PC-3 (cell line): Measurements from ENCODE around the gene TSEN2. TPM values are rescaled to one million over a fixed set of nuclear protein-coding genes. Genes with fewer than 3 reads are reported as not detected.

ENCODE experiments used
- ATAC-seq: fragments of 200-7000 bp; cut with Tn5 transposase; 2 replicates; pipeline ENCODE4 v1.9.1; 2020; ENCODE audit warnings: mild to moderate bottlenecking, moderate library complexity
- BruUV-seq: library from RNA; stranded (reverse); fragments of 400-500 nt; replicated peaks from 2 replicates; lab custom pipeline; 2021; lab: Mats Ljungman, UMichigan
- CTCF ChIA-PET: fragments of 300-600 bp; sonication (Branson Sonifier 250); formaldehyde crosslinking; loops from one replicate; lab custom pipeline; 2022; ENCODE audit warnings: antibody characterized with exemption; lab: Charles Lee
- POLR2A ChIA-PET: fragments of 300-600 bp; sonication (Branson Sonifier 250); formaldehyde crosslinking; loops from one replicate; lab custom pipeline; 2022; ENCODE audit warnings: antibody characterized with exemption; ENCODE audit not compliant: unreplicated experiment; lab: Charles Lee
- DNase-seq: peaks from one replicate; pipeline ENCODE4 v3.0.0-alpha.2; 2015
- H2AFZ ChIP-seq: fragments of 300-600 bp; sonication (generic); 2 replicates; pipeline ENCODE4 v1.6.0; 2016; ENCODE audit warnings: antibody characterized with exemption, low read length
- H3F3A ChIP-seq: fragments of 300-600 bp; sonication (generic); one replicate; pipeline ENCODE4 v1.6.0; 2017; ENCODE audit warnings: antibody characterized with exemption, low read length, control low read depth, mild to moderate bottlenecking; ENCODE audit not compliant: unreplicated experiment
- H3K27ac ChIP-seq: fragments of 300-600 bp; sonication (generic); 2 replicates; pipeline ENCODE4 v1.5.1; 2016; ENCODE audit warnings: mild to moderate bottlenecking, low read length
- H3K27me3 ChIP-seq: fragments of 300-600 bp; sonication (generic); 2 replicates; pipeline ENCODE4 v1.6.1; 2016; ENCODE audit warnings: low read length, mixed read lengths
- H3K36me3 ChIP-seq: fragments of 300-600 bp; sonication (generic); 2 replicates; pipeline ENCODE4 v1.6.1; 2016; ENCODE audit warnings: low read depth, mixed run types, low read length, mixed read lengths
- H3K4me1 ChIP-seq: fragments of 300-600 bp; sonication (generic); 2 replicates; pipeline ENCODE4 v1.5.1; 2016; ENCODE audit warnings: low read length; ENCODE audit not compliant: insufficient read depth
- H3K4me2 ChIP-seq: fragments of 300-600 bp; sonication (generic); 2 replicates; pipeline ENCODE4 v1.6.0; 2016; ENCODE audit warnings: low read length
- H3K4me3 ChIP-seq: fragments of 300-600 bp; sonication (generic); 2 replicates; pipeline ENCODE4 v1.5.1; 2016; ENCODE audit warnings: mild to moderate bottlenecking, low read length, mixed read lengths
- H3K79me2 ChIP-seq: fragments of 300-600 bp; sonication (generic); 2 replicates; pipeline ENCODE4 v1.6.1; 2017; ENCODE audit warnings: low read length, mixed read lengths
- H3K9ac ChIP-seq: fragments of 300-600 bp; sonication (generic); 2 replicates; pipeline ENCODE4 v1.6.0; 2016; ENCODE audit warnings: mild to moderate bottlenecking, low read length
- H3K9me2 ChIP-seq: fragments of 300-600 bp; sonication (generic); replicated peaks from 2 replicates; pipeline ENCODE4 v1.6.1; 2016; ENCODE audit warnings: mixed run types, low read length, mixed read lengths
- H3K9me3 ChIP-seq: fragments of 300-600 bp; sonication (generic); 2 replicates; pipeline ENCODE4 v1.6.1; 2016; ENCODE audit warnings: low read length, mixed read lengths
- H4K20me1 ChIP-seq: fragments of 300-600 bp; sonication (generic); 2 replicates; pipeline ENCODE4 v1.6.1; 2016; ENCODE audit warnings: low read length, mixed read lengths
- CTCF ChIP-seq: fragments of 300-600 bp; sonication (generic); conservative IDR thresholded peaks from 2 replicates; pipeline ENCODE4 v1.5.1; 2017; ENCODE audit warnings: antibody characterized with exemption, low read depth, mild to moderate bottlenecking, low read length
- EZH2 ChIP-seq: fragments of 300-600 bp; sonication (generic); IDR thresholded peaks from one replicate; pipeline ENCODE4 v1.6.1; 2017; ENCODE audit warnings: antibody characterized with exemption, mild to moderate bottlenecking, low read length; ENCODE audit not compliant: unreplicated experiment
- EZH2phosphoT487 ChIP-seq: fragments of 300-600 bp; sonication (generic); IDR thresholded peaks from 2 replicates; pipeline ENCODE4 v1.6.1; 2018; ENCODE audit warnings: mild to moderate bottlenecking, antibody characterized with exemption, low read length, borderline replicate concordance
- intact Hi-C: fragments of 100-400 bp; cut with micrococcal nuclease; formaldehyde crosslinking; loops from 2 replicates; pipeline ENCODE4 v1.9.0; 2023
- total RNA-seq: library from RNA; depleted of rRNA; stranded (reverse); fragments of >200 nt; gene quantifications from 2 replicates; pipeline ENCODE4 v1.2.3, GENCODE V29; 2014

The TSEN2 gene
- total RNA-seq, 1 experiment from 2014 or later, result 40.2 TPM

- peaks cover 45% of the 10 kb centered on the region for H4K20me1 ChIP-seq
Measured at GRCh38 chr3:12560505-12561190, 76.4 kb downstream of the TSEN2 start.

GRCh38 chr3:12561397-12561796 is 77.1 kb downstream of the TSEN2 start:
- H3K4me3 ChIP-seq, result no peak overlapping the region
- peaks cover 7% of the 10 kb centered on the region; the same call in 1 of the 2 replicates for H3K36me3 ChIP-seq
- CTCF ChIA-PET, result no interaction called here
- BruUV-seq, result no TSS peak
- H3K9me3 ChIP-seq, result peaks cover 4% of the 10 kb centered on the region; the same call in 1 of the 2 replicates
- H3K9me2 ChIP-seq, result no peaks in the 10 kb centered on the region
- no peak overlapping the region for H3K9ac ChIP-seq
- H3K4me1 ChIP-seq, result peaks cover 16% of the 10 kb centered on the region
- no peaks in the 10 kb centered on the region for H3K27me3 ChIP-seq
- no peak for TF ChIP-seq EZH2phosphoT487
- TF ChIP-seq CTCF, result no peak
- TF ChIP-seq EZH2, result no peak
- no peak overlapping the region for H3K27ac ChIP-seq
- H2AFZ ChIP-seq, result no peak overlapping the region
- H3K4me2 ChIP-seq, result no peak overlapping the region
- POLR2A ChIA-PET, result no interaction called here
- H4K20me1 ChIP-seq, result peaks cover 50% of the 10 kb centered on the region
- H3F3A ChIP-seq, result no peaks in the 10 kb centered on the region
- intact Hi-C loops, result no loop called here
- ATAC-seq (no peak), DNase-seq (no peak)
- H3K79me2 ChIP-seq, result peaks cover 94% of the 10 kb centered on the region

More at GRCh38 chr3:12560505-12561190, 76.4 kb downstream of the TSEN2 start:
- no peak for ATAC-seq
- H3K4me1 ChIP-seq, result peaks cover 16% of the 10 kb centered on the region
- no peak overlapping the region for H2AFZ ChIP-seq
- no TSS peak for BruUV-seq
- TF ChIP-seq CTCF (no peak), EZH2phosphoT487 (no peak), EZH2 (no peak)
- H3K27ac ChIP-seq, result no peak overlapping the region
- no peaks in the 10 kb centered on the region for H3K27me3 ChIP-seq
- intact Hi-C loops, result no loop called here
- no peaks in the 10 kb centered on the region for H3K9me2 ChIP-seq
- no peak overlapping the region for H3K4me3 ChIP-seq
- ChIA-PET POLR2A (no interaction called here), CTCF (no interaction called here)
- H3K79me2 ChIP-seq, result peaks cover 87% of the 10 kb centered on the region
- no peak overlapping the region for H3K9ac ChIP-seq
- no peak overlapping the region for H3K4me2 ChIP-seq
- no peaks in the 10 kb centered on the region for H3K9me3 ChIP-seq
- DNase-seq, result no peak
- H3F3A ChIP-seq, result no peaks in the 10 kb centered on the region
- H3K36me3 ChIP-seq, result no peaks in the 10 kb centered on the region

- ChIA-PET POLR2A (interaction anchor here (0.7 kb wide), 1 partner anchor 10 kb away, joined by 3 read pairs; no protein-coding TSS in a partner anchor), CTCF (interaction anchor here (0.7 to 1.5 kb wide), 2 partner anchors 16 to 17 kb away, joined by 5 to 6 read pairs; partner anchors contain the start of gene MKRN2OS)
- H3K4me2 ChIP-seq, result no peak overlapping the region
- peaks cover 7% of the 10 kb centered on the region; the same call in 1 of the 2 replicates for H3K36me3 ChIP-seq
- no peak for DNase-seq
- no peak overlapping the region for H3K4me3 ChIP-seq
- H3K9ac ChIP-seq, result no peak overlapping the region
- TF ChIP-seq EZH2phosphoT487, result no peak
- no peak for TF ChIP-seq CTCF
- no peak for TF ChIP-seq EZH2
- BruUV-seq, result no TSS peak
- peaks cover 16% of the 10 kb centered on the region for H3K4me1 ChIP-seq
- H2AFZ ChIP-seq, result no peak overlapping the region
- no peaks in the 10 kb centered on the region for H3F3A ChIP-seq
- H4K20me1 ChIP-seq, result peaks cover 49% of the 10 kb centered on the region
- peaks cover 99% of the 10 kb centered on the region for H3K79me2 ChIP-seq
- intact Hi-C loops, result no loop called here
- peaks cover 4% of the 10 kb centered on the region; the same call in 1 of the 2 replicates for H3K9me3 ChIP-seq
- no peaks in the 10 kb centered on the region for H3K9me2 ChIP-seq
- H3K27me3 ChIP-seq, result no peaks in the 10 kb centered on the region
- ATAC-seq, result no peak
- H3K27ac ChIP-seq, result no peak overlapping the region
Measured at GRCh38 chr3:12562451-12562850, 78.2 kb downstream of the TSEN2 start.
